Measurements from ENCODE around the gene OR51M1.

DNA sequence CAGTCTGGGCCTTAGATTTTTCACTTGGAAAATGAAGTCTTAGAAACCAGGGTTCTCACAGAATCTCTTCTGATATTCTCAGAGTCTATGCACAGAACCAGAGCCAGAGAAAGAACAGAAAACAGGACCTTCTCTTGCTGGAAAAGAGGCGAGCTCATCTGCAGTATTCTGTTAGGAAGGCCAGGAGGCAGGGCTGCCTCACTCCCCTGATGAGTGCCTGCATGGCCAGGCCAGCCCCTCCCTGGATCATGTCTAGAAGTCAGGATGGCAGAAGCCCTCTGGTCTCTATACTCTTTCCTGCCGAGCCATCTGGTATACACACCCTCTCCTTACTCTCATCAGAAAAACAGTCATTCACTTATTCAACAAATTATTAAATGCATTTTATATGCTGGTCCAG, 723 bp downstream of the OR51M1 start:
- TF ChIP-seq SP1 (IDR thresholded peaks at IDR 0.05): no peak
- no peak for TF ChIP-seq BHLHE40 (IDR thresholded peaks at IDR 0.05; ENCODE audit: borderline replicate concordance)
- TF ChIP-seq TARDBP (IDR thresholded peaks at IDR 0.05): no peak
- TF ChIP-seq ARNT (IDR thresholded peaks at IDR 0.05): no peak
- TF ChIP-seq SUZ12 (IDR thresholded peaks at IDR 0.05): no peak
- TF ChIP-seq FOXA1 (IDR thresholded peaks at IDR 0.05): no peak
- no peak for TF ChIP-seq FOXM1 (IDR thresholded peaks at IDR 0.05; ENCODE audit: borderline replicate concordance)
- no peak for TF ChIP-seq FOXK2 (IDR thresholded peaks at IDR 0.05)
- no peak for TF ChIP-seq CTBP1 (IDR thresholded peaks at IDR 0.05; ENCODE audit: borderline replicate concordance)
- TF ChIP-seq, protein P1, sequence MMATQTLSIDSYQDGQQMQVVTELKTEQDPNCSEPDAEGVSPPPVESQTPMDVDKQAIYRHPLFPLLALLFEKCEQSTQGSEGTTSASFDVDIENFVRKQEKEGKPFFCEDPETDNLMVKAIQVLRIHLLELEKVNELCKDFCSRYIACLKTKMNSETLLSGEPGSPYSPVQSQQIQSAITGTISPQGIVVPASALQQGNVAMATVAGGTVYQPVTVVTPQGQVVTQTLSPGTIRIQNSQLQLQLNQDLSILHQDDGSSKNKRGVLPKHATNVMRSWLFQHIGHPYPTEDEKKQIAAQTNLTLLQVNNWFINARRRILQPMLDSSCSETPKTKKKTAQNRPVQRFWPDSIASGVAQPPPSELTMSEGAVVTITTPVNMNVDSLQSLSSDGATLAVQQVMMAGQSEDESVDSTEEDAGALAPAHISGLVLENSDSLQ (IDR thresholded peaks at IDR 0.05): no peak
- no peak for TF ChIP-seq NFRKB (IDR thresholded peaks at IDR 0.05)
